Femur (tissue), 1 donor: ENCODE data around the gene STXBP2.

ENCODE experiments used
- DNase-seq: peaks from one replicate; pipeline ENCODE4 v3.0.0-alpha.2; 2017

STXBP2 gene

DNA sequence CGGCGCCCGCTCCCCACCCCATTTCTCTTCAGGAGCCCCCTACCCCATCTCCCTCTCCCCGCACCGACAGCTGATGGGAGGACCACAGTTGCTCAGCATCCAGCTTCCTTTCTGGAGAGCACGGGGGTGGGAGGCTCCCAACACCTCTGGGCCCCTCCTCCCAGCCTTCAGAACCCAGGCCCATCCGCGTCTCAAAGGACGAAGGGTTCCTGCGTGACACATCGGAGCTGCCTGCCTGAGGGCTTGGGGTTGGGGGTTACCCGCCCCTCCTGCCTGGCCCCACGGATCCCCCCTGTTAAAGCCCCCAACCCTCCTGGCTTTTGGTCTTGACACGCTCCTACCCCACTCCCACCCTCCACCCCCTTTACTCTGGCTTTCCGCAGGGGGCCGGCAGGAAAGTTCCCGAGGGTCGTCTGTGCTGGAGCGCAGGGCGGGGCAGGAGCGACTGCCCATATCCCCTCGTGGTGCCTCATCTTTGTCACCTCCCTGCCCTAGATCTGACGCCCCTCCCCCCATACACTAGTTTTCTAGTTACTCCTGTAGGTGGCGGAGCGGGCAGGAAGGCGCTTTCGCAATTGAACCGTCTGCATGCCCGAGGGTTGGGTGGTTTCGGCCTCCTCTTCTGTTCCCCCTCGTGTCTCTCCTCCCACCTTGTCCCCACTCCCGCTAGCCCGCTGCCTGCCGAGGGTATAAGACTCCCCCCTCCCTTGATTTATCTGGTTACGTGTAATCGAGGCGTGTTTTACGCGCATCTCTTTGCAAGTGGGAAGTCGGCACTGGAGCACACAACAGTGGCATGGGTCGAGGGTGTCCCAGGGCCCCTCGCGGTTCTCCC is 44.6 kb downstream of the STXBP2 start:
- DNase-seq, result peak; percentile 84

DNA sequence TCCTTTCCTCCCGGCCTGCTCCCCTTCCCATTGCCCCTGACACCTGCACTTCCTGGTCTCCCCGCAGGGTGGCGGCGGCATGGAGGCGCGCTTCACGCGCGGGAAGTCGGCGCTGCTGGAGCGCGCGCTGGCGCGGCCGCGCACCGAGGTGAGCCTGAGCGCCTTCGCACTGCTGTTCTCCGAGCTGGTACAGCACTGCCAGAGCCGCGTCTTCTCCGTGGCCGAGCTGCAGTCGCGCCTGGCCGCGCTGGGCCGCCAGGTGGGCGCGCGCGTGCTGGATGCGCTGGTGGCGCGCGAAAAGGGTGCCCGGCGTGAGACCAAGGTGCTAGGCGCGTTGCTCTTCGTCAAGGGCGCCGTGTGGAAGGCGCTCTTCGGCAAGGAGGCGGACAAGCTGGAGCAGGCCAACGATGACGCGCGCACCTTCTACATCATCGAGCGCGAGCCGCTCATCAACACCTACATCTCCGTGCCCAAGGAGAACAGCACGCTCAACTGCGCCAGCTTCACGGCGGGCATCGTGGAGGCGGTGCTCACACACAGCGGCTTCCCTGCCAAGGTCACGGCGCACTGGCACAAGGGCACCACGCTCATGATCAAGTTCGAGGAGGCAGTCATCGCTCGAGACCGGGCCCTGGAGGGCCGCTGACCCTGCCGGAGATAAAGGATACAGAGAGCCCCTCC is 45.4 kb downstream of the STXBP2 start:
- DNase-seq, result no peak

DNA sequence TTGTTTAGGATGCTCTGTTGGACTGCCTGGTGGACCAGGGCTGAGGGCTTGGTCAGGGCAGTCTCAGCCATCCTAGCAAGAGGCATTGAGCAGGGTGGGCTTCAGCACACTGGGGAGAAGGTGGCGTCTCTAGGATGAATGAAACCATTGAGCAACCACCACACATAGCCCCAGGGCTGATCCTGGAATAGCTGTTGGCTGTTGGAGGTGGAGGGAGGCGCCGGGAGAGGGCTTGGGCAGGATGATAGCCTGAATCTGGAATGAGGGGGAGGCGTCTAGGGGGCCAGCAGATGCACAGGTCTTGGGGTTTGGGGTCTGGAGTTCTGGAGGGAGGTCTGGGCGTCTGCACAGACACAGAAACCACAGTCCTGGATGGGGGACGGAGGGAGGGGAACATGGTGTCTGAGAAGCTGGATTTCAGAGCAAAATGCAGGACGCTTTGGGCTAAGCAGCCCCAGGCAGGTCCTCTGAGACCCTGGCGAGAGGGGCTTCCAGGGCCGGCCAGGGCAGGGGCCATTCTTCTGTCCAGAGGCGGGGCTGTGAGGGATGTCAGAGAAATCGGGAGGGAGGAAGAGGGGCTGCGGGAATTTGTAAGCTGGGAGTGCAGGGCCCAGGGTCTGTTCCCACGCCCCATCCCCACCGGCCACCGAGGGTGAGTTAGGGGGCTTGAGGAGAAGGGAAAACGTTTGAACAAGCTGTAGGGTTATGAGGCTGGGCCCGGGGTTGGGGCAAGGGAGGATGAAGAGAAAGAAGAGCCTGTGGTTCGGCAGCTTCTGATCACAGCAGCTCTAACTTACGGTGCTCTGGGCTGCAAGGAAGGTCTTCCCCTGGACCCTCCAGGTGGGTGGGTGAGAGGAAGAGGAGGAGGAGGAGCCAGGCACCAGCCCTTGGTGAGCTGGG is 48.9 kb downstream of the STXBP2 start:
- no peak for DNase-seq

- no peak for DNase-seq
Observed at GRCh38 chr19:7687177-7687576, 50.3 kb downstream of the STXBP2 start.

GRCh38 chr19:7689165-7689564 is 52.3 kb downstream of the STXBP2 start:
- DNase-seq, result no peak

- no peak for DNase-seq
Observed at GRCh38 chr19:7690779-7691258, 53.9 kb downstream of the STXBP2 start.

DNA sequence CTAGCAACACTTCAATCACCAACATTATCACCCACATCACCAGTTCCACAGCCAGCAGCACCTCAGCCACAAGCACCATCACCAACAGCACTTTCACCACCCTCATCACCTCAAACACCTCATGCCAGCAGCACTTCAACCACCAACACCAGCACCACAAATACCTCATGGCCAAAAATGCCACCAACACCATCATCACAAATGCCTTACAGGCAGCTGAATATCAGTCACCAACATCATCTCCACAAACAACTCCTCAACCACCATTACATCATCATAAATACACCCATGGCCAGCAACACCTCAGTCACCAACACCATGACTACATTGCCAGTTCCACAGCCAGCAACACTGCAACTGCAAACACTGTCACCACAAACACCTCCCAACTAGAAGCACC is 54.6 kb downstream of the STXBP2 start:
- no peak for DNase-seq

DNA sequence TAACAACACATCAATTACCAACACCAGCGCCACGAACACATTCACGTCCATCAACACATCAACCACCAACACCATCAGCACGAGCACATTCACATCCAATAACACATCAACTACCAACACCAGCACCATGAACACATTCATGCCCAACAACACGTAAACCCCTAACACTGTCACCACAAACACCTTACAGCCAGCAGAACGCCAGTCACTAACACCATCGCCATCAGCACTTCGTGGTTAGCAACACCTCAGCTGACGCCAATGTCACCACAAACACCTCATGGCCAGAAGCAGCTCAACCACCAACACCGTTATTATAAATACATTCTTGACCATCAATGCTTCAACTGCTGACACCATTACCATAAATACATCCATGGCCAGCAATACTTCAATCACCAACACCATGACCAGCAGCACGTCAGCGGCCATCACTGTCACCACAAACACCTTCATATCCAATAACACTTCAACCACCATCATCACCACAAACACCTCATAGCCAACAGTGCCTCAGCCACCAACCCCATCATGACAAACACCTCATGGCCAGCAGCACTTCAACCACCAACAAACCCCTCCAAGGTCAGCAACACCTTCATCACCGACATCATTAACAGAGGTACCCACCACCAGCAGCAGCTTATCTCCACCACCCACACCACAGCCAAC is 55.6 kb downstream of the STXBP2 start:
- no peak for DNase-seq

DNA sequence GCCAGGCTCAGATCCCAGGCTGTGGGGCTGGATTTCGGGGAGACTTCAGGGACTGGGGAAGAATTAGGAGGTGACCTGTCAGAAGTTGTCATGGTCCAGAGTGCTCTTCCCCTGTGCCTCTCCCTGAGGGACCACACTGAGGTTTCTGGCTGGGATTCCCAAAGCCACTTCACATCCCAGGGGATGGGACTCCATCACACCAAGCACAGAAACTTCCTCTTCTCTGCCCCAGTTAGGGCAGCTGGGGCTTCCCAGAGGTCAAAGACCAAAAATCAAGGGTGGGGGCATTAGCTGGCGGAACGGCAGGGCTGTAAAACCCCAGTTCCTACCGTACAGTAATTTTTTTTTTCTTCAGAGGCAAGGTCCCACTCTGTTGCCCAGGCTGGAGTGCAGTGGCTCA is 57.6 kb downstream of the STXBP2 start:
- no peak for DNase-seq
